Effector CD8-positive, alpha-beta T cell (primary cell): ENCODE data around the gene RPL36AL.

Experiments
- DNase-seq: peaks from one replicate; lab custom pipeline; 2025; lab: John Stamatoyannopoulos, UW

The RPL36AL gene

GRCh38 chr14:49581209-49582112 lies 39.0 kb downstream of the RPL36AL start:
- no peak for DNase-seq

GRCh38 chr14:49579841-49580240 lies 40.6 kb downstream of the RPL36AL start:
- DNase-seq = no peak

GRCh38 chr14:49578141-49578540 lies 42.3 kb downstream of the RPL36AL start:
- no peak for DNase-seq

- DNase-seq = no peak
Measured at GRCh38 chr14:49574038-49574437, 46.4 kb downstream of the RPL36AL start.

GRCh38 chr14:49569281-49569680 lies 51.1 kb downstream of the RPL36AL start:
- DNase-seq = no peak
